ENCODE measurements around the gene MDM2. TPM values are rescaled to one million over a fixed set of nuclear protein-coding genes. Genes with fewer than 3 reads are reported as not detected.

MDM2 gene
- total RNA-seq, 4 donors from 2014 or later, result 99.8 to 117 (median 107) TPM

GRCh38 chr12:68893201-68893600 lies 85.2 kb downstream of the MDM2 start:
- TF ChIP-seq CTCF (IDR thresholded peaks at IDR 0.05; ENCODE audit: low read depth), result no peak

GRCh38 chr12:68893741-68894140 lies 85.8 kb downstream of the MDM2 start:
- no peak for TF ChIP-seq CTCF (IDR thresholded peaks at IDR 0.05; ENCODE audit: low read depth)

GRCh38 chr12:68894276-68894855 lies 86.4 kb downstream of the MDM2 start:
- no peak for TF ChIP-seq CTCF (IDR thresholded peaks at IDR 0.05; ENCODE audit: low read depth)

- no peak for TF ChIP-seq CTCF (IDR thresholded peaks at IDR 0.05; ENCODE audit: low read depth)
Observed at GRCh38 chr12:68896881-68897540, 89.0 kb downstream of the MDM2 start.

- TF ChIP-seq CTCF (IDR thresholded peaks at IDR 0.05; ENCODE audit: low read depth), result no peak
Observed at GRCh38 chr12:68899251-68899771, 91.3 kb downstream of the MDM2 start.

GRCh38 chr12:68900241-68900640 lies 92.3 kb downstream of the MDM2 start:
- no peak for TF ChIP-seq CTCF (IDR thresholded peaks at IDR 0.05; ENCODE audit: low read depth)

Other genes with a start within 250 kb of the MDM2 start
- 100 to 1,000 TPM; 194 to 453 (median 272) TPM for gene RAP1B, start 197.3 kb upstream of the MDM2 start, total RNA-seq
- 10 to 100 TPM; 41.0 to 68.3 (median 51.1) TPM for gene NUP107, start 121.2 kb upstream of the MDM2 start, total RNA-seq
- 10 to 100 TPM in 1 of 4 donors, 1 to 10 TPM in 3; 2.0 to 13.9 (median 5.5) TPM for gene SLC35E3, start 62.0 kb upstream of the MDM2 start, total RNA-seq
- gene CPM, start 125.0 kb downstream of the MDM2 start, total RNA-seq, result 1,000 to 10,000 TPM in 3 of 4 donors, 100 to 1,000 TPM in 1; 886 to 1,559 (median 1,151) TPM